Measurements from ENCODE around the gene PTPRN2.

Gene PTPRN2

GRCh38 chr7:157612009-157612663 lies 975.5 kb downstream of the PTPRN2 start:
- no peak for DNase-seq (ENCODE audit: low read depth)
- TF ChIP-seq MYC (IDR thresholded peaks at IDR 0.05; ENCODE audit: low read depth, low read length) (no peak), CTCF (IDR thresholded peaks at IDR 0.05; ENCODE audit: low read depth, low read length) (no peak), MAX (IDR thresholded peaks at IDR 0.05; ENCODE audit: low read depth, low read length) (no peak), POLR2A (IDR thresholded peaks at IDR 0.05; ENCODE audit: extremely low read depth, insufficient read length) (no peak)
- peak overlapping the region; percentile 65 for H3K4me3 ChIP-seq (ENCODE audit: low read depth, low read length)

GRCh38 chr7:157611341-157611740 lies 976.3 kb downstream of the PTPRN2 start:
- no peak for TF ChIP-seq POLR2A (IDR thresholded peaks at IDR 0.05; ENCODE audit: extremely low read depth, insufficient read length)
- no peak for TF ChIP-seq MAX (IDR thresholded peaks at IDR 0.05; ENCODE audit: low read depth, low read length)
- TF ChIP-seq CTCF (IDR thresholded peaks at IDR 0.05; ENCODE audit: low read depth, low read length), result no peak
- TF ChIP-seq MYC (IDR thresholded peaks at IDR 0.05; ENCODE audit: low read depth, low read length), result no peak
- no peak for DNase-seq (ENCODE audit: low read depth)
- no peak overlapping the region for H3K4me3 ChIP-seq (ENCODE audit: low read depth, low read length)

GRCh38 chr7:157610671-157611295 lies 976.8 kb downstream of the PTPRN2 start:
- H3K4me3 ChIP-seq (ENCODE audit: low read depth, low read length), result no peak overlapping the region
- no peak for DNase-seq (ENCODE audit: low read depth)
- no peak for TF ChIP-seq MAX (IDR thresholded peaks at IDR 0.05; ENCODE audit: low read depth, low read length)
- no peak for TF ChIP-seq POLR2A (IDR thresholded peaks at IDR 0.05; ENCODE audit: extremely low read depth, insufficient read length)
- TF ChIP-seq MYC (IDR thresholded peaks at IDR 0.05; ENCODE audit: low read depth, low read length), result no peak
- no peak for TF ChIP-seq CTCF (IDR thresholded peaks at IDR 0.05; ENCODE audit: low read depth, low read length)

GRCh38 chr7:157609932-157610640 lies 977.5 kb downstream of the PTPRN2 start:
- TF ChIP-seq CTCF (IDR thresholded peaks at IDR 0.05; ENCODE audit: low read depth, low read length) (no peak), POLR2A (IDR thresholded peaks at IDR 0.05; ENCODE audit: extremely low read depth, insufficient read length) (no peak), MYC (IDR thresholded peaks at IDR 0.05; ENCODE audit: low read depth, low read length) (no peak), MAX (IDR thresholded peaks at IDR 0.05; ENCODE audit: low read depth, low read length) (no peak)
- H3K4me3 ChIP-seq (ENCODE audit: low read depth, low read length), result no peak overlapping the region
- DNase-seq (ENCODE audit: low read depth), result no peak

GRCh38 chr7:157609516-157609915 lies 978.1 kb downstream of the PTPRN2 start:
- TF ChIP-seq MAX (IDR thresholded peaks at IDR 0.05; ENCODE audit: low read depth, low read length), result no peak
- no peak for TF ChIP-seq CTCF (IDR thresholded peaks at IDR 0.05; ENCODE audit: low read depth, low read length)
- no peak for TF ChIP-seq MYC (IDR thresholded peaks at IDR 0.05; ENCODE audit: low read depth, low read length)
- TF ChIP-seq POLR2A (IDR thresholded peaks at IDR 0.05; ENCODE audit: extremely low read depth, insufficient read length), result no peak
- no peak for DNase-seq (ENCODE audit: low read depth)
- H3K4me3 ChIP-seq (ENCODE audit: low read depth, low read length), result no peak overlapping the region
